ENCODE results near the gene TMEM107. TPM values are rescaled to one million over a fixed set of nuclear protein-coding genes. Genes with fewer than 3 reads are reported as not detected.
A peak's percentile ranks its signal among the peaks of the same experiment; 100 is the strongest.

TMEM107 gene
- total RNA-seq, 1 experiment from 2014 or later: 30.1 TPM

DNA sequence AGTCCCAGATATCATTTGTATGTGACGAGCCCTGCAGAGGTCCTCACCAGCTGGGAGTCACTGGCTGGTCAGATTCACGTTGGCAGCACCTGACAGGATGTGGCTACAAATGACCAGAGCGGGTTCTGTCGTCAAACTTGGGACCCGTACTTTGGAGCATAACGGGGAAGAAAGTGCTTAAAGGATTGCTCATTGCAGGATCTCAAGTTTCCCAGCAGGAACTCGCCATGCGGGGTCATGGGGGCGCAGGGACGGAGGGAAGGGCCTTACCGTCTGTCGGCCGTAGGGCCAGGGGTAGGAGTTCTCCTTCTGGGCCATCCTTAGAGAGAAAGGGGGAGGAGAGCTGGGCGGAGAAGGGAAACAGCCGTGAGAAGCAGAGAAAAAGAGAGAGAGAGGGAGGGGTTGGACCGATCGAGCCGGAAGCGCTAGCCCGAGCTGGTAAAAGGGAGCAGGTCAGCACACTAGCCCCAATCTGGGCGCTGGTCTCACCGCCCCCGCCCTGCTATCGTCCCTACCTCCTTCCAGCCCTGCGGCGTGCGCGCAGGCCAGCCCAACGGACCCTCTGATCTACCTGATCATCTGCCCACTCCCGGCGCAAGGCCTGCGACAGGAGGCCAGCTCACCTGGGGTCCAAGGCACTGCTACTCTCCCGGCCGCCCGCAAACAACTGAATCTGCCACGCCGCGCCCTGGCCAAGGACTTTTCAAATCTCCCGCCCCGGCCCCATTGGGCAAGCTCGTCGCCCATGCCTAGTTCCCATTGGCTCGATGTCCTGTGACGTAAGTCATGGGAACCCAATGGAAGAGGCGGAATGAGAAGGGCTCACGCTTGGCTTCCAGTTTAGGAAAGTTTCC, 34.0 kb upstream of the TMEM107 start, which contains the start of gene AURKB (continued):
- TF ChIP-seq, protein P1, sequence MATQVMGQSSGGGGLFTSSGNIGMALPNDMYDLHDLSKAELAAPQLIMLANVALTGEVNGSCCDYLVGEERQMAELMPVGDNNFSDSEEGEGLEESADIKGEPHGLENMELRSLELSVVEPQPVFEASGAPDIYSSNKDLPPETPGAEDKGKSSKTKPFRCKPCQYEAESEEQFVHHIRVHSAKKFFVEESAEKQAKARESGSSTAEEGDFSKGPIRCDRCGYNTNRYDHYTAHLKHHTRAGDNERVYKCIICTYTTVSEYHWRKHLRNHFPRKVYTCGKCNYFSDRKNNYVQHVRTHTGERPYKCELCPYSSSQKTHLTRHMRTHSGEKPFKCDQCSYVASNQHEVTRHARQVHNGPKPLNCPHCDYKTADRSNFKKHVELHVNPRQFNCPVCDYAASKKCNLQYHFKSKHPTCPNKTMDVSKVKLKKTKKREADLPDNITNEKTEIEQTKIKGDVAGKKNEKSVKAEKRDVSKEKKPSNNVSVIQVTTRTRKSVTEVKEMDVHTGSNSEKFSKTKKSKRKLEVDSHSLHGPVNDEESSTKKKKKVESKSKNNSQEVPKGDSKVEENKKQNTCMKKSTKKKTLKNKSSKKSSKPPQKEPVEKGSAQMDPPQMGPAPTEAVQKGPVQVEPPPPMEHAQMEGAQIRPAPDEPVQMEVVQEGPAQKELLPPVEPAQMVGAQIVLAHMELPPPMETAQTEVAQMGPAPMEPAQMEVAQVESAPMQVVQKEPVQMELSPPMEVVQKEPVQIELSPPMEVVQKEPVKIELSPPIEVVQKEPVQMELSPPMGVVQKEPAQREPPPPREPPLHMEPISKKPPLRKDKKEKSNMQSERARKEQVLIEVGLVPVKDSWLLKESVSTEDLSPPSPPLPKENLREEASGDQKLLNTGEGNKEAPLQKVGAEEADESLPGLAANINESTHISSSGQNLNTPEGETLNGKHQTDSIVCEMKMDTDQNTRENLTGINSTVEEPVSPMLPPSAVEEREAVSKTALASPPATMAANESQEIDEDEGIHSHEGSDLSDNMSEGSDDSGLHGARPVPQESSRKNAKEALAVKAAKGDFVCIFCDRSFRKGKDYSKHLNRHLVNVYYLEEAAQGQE (IDR thresholded peaks at IDR 0.05; ENCODE audit: low read depth): no peak
- TF ChIP-seq, protein P2, sequence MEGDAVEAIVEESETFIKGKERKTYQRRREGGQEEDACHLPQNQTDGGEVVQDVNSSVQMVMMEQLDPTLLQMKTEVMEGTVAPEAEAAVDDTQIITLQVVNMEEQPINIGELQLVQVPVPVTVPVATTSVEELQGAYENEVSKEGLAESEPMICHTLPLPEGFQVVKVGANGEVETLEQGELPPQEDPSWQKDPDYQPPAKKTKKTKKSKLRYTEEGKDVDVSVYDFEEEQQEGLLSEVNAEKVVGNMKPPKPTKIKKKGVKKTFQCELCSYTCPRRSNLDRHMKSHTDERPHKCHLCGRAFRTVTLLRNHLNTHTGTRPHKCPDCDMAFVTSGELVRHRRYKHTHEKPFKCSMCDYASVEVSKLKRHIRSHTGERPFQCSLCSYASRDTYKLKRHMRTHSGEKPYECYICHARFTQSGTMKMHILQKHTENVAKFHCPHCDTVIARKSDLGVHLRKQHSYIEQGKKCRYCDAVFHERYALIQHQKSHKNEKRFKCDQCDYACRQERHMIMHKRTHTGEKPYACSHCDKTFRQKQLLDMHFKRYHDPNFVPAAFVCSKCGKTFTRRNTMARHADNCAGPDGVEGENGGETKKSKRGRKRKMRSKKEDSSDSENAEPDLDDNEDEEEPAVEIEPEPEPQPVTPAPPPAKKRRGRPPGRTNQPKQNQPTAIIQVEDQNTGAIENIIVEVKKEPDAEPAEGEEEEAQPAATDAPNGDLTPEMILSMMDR (IDR thresholded peaks at IDR 0.05 in 2 of 3, conservative IDR thresholded peaks at IDR 0.05 in 1 of 3; ENCODE audit: borderline replicate concordance in 1 of 3, insufficient read depth in 1 of 3, low read depth in 2 of 3, low read length in 2 of 3): no peak
- TF ChIP-seq POLR2AphosphoS5 (IDR thresholded peaks at IDR 0.05; ENCODE audit: low read depth, low read length) (peak; percentile 92), EZH2 (IDR thresholded peaks at IDR 0.05) (no peak), ZNF274 (IDR thresholded peaks at IDR 0.05; ENCODE audit: low read depth, low read length) (no peak), TCF7L2 (IDR thresholded peaks at IDR 0.05; ENCODE audit: borderline replicate concordance, extremely low read depth, insufficient read depth, insufficient read length) (peak; percentile 20)
